Stimulated activated CD4-positive, alpha-beta T cell treated with anti-CD3 and anti-CD28 coated beads, Interleukin-15, amount 100 ng/mL, for 1 hour (primary cell): ENCODE measurements around the gene PPP1CA.
A peak's percentile ranks its signal among the peaks of the same experiment; 100 is the strongest.
"Not testable (repeated sequence)": the region's sequence is repeated elsewhere in the genome, so short reads cannot be mapped to it uniquely, and the experiment has no call there.

Experiments
- DNase-seq, 2 donors: peaks; one replicate each; pipeline ENCODE4 v3.0.0-alpha.2; 2020; ENCODE audit warnings: low read depth in 1 of 2, low spot score in 1 of 2

The PPP1CA gene

DNA sequence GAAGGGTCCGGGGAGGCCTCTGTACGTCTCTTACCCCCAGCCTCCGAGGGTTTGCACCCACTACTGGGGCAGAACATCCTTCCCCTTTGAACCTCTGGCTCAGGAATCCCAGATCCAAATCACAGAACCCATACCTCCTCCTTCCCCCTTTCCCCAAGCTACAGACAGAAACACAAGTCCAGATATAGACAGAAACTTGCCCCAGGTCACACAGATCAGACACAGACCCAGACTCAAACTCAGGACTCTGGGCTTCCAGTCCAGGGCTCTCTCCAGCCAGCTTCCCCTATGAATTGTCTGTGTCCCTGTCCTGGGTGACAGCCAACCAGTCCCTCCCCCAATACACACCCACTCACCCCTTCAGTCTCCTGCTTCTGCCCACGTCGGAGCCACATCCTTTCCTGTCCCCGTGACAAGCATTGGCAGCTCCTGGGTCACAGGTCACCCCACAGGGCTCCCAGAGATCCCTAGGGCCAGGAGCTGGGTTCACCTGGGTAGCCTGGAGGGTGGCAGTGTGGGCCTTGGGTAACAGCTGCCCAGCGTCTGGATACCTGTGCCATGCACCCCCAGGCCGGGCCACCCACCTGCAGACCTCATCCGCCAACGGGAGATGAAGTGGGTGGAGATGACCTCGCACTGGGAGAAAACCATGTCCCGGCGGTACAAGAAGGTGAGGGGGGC lies 3.0 kb upstream of the PPP1CA start:
- DNase-seq, result no peak

DNA sequence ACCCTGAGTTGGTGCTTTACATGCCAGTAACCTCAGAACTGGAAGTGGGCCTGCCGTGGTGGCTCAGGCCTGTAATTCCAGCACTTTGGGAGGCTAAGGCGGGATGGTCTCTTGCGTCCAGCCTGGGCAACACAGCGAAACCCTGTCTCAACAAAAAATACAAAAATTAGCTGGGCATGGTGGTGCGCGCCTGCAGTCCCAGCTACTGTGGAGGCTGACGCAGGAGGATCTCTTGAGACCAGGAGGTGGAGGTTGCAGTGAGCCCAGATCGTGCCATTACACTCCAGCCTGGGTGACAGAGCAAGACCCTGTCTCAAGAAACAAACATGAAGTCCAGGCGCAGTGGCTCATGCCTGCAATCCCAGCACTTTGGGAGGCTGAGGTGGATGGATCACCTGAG lies 1.4 kb upstream of the PPP1CA start:
- DNase-seq, result not testable (repeated sequence)

DNA sequence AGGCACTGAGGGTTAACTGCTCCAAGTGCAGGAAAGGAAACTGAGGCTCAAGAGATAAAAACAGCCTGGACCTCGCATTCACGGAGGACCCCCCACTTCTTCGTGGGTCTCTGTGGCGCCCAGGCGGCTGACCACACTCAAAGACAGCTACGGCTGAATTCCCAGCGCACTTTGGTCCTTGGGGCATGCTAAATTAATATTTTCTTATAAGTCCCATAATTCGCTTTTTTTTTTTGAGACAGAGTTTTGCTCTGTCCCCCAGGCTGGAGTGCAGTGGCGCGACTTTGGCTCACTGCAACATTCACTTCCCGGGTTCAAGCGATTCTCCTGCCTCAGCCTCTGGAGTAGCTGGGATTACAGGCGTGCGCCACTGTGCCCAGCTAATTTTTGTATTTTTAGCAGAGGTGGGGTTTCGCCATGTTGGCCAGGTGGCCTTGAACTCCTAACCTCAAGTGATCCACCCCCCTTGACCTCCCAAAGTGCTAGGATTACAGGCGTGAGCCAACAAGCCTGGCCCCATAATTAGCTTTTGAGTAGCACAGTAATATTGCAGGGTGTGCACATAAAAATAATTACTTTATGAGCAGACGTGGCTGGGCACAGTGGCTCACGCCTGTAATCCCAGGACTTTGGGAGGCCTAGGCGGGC lies 658 bp upstream of the PPP1CA start:
- not testable (repeated sequence) for DNase-seq

DNA sequence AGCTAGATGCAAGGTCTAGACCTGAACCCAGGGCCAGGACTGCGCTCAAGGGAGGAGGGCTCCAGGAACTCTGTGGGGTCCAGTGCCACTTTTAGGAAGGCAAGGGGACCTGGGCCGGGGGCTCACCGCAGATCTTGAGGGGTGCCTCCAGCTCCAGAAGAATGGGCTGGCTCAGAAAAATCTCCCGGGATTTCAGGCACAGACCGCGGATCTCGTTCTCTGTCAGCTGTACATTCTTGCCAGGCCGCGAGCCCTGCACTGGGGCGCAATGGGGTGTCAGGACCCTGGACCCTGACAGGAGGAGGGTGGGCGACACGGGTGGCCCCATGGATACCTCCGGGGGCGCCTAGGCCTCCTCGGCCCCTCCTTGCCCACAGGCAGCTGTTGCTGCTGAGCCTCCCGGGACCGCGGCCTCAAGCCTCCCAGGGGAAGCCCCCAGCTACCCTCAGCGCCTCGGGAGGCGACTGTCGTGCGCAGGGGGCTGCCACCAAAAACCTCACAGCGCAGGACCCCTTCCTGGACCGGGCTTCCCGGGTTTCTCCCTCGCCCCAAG lies 640 bp downstream of the PPP1CA start:
- DNase-seq, result no peak

DNA sequence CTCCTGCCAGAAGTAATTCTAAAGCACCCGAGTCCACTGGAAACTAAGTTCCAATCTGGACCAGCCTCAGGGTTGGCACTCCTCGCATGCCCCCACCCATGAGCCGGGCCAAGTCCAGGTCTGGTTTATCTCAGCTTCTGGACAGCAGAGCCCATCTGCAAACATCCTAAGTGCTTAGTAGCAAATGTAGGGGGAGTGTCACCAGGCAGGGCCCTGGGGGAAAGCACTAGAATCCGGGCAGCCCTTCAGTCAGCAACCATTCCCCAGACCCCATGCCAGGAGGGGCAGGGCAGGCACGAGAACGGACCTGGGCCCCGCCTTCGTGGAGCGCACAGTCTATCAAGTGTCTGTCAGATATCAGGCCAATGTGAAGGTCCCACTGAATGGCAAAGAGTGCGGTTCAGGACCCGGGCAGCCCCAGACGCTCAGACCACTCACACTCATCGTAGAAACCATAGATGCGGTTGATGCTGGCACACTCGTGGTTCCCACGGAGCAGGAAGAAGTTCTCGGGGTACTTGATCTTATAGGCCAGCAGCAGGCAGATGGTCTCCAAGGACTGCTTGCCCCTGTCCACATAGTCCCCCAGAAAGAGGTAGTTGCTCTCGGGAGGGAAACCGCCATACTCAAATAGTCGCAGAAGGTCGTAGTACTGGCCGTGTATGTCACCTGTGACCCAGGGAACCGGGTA lies 1.3 kb downstream of the PPP1CA start:
- DNase-seq, result no peak

DNA sequence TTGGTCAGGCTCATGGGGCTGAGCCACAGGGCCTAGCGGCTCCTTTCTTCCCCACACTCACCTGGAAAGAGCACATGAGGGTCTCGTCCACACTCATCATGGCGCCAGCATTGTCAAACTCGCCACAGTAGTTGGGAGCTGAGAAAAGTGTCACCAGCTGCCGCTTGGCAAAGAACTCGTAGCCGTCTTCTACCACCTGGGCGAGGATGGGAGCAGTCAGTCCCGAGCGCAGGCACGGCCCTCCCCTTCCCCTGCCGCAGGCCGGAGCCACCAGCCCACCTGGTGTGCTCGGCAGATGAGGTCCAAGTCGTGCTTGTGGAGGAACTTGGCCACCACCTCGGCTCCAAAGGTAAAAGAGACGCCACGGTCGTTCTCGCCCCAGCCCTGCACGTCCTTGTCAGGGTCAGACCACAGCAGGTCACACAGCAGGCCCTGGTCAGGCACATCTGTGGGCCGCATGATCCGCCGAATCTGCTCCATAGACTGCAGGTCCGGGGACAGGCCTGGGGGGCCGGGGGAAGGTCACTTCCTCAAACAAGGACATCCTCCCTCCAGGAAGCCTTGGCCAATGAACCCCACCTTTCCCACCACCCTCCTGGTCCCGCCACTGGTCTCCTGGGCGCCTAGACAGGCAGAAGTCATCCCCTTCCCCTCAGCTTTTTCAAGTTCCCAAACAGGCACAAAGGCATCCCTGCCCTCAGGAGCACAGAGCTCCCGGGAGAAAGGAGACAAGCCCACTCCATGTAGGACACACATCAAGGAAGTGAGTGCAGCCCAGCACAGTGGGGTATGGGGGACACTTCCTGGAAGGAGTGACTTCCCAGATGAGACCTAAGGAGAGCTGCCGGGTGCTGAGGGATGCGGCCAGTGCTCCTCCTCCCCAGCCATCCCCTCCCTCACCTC lies 2.7 kb downstream of the PPP1CA start:
- DNase-seq, result no peak

DNA sequence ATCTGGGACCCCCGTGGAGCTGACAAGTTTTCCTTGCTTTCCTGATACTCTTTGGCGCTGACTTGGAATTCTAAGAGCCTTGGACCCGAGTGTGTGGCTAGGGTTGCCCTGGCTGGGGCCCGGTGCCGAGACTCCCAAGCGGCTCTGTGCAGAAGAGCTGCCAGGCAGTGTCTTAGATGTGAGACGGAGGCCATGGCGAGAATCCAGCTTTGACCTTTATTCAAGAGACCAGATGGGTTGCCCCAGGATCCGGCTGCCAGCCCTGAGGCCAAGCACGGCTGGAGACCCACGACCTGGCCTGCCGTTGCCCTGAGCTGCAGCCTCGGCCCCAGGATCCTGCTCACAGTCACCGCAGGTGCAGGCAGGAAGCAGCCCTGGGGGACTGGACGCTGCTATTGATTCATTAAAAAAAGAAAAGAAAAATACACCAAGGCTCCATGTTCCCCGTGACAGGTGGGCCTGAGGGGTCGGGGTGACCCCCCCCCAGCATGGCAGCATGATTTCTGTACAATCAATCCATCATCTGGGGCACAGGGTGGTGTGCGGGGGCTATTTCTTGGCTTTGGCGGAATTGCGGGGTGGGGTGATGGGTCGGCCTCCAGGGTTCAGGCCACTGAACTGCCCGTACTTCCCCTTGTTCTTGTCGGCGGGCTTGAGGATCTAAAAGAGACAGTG lies 3.5 kb downstream of the PPP1CA start:
- DNase-seq, result no peak

DNA sequence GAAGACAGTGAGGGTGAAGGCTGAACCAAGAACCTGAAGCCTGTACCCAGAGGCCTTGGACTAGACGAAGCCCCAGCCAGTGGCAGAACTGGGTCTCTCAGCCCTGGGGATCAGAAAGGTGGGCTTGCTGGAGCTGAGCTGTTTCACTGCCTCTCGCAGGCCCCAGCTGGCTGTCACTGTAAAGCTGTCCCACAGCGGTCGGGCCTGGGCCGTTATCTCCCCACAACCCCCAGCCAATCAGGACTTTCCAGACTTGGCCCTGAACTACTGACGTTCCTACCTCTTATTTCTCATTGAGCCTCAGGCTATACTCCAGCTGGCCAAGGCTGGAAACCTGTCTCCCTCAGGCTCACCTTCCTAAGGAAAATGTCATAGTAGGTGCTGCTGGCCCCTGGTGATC lies 4.1 kb downstream of the PPP1CA start:
- DNase-seq, result no peak

DNA sequence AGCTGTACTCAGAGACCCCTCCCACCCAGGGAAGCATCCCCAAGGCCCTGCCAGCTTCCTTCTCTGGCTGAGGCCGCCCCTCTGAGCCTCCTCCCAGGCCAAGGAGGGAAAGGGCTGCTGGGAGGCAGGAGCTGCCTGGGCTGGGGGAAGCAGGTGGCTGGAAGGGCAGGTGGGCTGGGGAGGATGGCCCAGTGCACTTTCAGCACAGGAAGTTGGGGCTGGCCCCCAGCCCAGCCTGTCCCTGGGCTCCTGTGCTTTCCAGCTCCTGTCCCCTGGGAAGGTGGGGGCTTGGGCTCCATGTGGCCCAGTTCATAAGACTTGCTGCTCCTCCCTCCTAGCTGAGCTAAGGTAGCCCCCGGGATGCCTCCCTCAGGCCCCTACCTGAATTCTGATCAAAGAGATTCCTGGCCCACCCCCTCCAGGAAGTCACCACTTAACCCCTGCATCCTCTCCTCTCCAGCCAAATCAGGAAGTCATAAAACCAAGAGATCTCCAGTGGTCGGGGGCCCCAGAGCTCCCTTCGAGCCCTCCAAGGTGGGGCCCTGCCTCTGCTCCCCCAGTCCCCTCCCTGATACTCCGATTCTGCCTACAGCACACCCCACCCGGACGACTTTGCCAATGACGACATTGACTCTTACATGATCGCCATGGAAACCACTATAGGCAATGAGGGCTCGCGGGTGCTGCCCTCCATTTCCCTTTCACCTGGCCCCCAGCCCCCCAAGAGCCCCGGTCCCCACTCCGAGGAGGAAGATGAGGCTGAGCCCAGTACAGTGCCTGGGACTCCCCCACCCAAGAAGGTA lies 4.9 kb downstream of the PPP1CA start:
- DNase-seq, result no peak

DNA sequence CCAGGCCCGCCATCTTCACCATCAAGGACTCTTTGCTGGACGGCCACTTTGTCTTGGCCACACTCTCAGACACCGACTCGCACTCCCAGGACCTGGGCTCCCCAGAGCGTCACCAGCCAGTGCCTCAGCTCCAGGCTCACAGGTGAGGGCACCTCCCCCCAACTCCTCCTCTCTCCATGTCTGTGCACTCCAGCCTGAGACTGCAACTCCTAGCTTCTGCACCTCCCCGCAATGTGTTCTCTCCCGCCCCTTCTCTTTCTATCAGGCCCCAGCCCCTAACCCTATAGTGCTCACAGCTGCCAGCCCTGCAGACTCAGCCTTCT lies 5.4 kb downstream of the PPP1CA start:
- no peak for DNase-seq

DNA sequence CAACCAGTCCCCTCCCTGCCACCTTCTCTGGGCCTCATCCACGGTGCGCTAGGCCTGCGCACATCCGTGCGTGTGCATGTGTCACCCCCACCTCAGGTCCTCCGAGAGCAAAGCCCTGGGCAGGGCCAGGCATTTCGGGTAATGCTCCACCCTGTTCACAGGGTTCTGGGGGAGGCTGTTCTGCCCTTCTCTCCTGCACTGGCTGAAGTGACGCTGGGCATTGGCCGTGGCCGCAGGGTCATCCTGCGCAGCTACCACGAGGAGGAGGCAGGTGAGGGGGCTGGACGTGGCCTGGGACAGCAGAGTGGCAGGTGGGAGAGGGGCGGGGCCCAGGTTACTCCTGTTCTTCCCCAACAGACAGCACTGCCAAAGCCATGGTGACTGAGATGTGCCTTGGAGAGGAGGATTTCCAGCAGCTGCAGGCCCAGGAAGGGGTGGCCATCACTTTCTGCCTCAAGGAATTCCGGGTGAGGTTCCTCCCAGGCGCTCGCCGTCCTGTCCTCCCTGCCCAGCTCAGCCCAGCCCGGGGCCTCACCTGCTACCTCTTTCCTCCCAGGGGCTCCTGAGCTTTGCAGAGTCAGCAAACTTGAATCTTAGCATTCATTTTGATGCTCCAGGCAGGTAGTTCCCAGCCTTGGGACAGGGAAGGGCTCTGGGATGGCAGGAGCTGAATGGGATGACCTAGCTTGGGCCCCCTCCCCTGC lies 6.0 kb downstream of the PPP1CA start:
- no peak for DNase-seq

DNA sequence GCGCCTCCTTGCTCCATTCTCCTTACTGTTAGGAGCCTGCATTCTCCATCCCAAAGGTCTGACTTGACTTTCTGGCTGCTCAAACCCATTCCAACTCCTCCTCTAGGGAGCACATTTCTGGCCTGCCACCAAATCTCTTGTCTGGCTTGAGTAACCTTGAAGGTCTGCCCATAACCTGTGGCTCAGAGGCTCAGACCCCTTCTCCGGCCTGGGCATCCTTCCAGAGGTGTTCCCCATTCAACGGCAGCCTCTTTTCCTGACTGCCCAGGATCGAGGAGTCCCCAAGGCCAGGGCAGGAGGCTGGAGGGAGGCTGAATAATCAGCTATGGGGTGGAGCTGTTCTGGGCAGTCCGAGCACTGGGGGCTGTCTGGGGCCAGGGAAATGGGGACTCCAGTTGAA lies 7.7 kb downstream of the PPP1CA start:
- no peak for DNase-seq

DNA sequence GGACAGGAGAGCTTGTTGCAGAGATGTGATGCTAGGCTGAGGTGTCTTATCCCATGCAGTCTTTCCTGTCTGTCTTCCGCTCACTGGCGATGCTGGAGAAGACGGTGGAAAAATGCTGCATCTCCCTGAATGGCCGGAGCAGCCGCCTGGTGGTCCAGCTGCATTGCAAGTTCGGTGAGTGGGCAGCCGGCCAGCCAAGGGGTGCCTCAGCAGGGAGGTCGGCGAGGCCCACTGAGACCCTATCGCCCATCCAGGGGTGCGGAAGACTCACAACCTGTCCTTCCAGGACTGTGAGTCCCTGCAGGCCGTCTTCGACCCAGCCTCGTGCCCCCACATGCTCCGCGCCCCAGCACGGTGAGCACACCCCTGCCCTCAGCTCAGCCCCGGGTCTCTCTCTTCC lies 8.2 kb downstream of the PPP1CA start:
- DNase-seq, result no peak

DNA sequence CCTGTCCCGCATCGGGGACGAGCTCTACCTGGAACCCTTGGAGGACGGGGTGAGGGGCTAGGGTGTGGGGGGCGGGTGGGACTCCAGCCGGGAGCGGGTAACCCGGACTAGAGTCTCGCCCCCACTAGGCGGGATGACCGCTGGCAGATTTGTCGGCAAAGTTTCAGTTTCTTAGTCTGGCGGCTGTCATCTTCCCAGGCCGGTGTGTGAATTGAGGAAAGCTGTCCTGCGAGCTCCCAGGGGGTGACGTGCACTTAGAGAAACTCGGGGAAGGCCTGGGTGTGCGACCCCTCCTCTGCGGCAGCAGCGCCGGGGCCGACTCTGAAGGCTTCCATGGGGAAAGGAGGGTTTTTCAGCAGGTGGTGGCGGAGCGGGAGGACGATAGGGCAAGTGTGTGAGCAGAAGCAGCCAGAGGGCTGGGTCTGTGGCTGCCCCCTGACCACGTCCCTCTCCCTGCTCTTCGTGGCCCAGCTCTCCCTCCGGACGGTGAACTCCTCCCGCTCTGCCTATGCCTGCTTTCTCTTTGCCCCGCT lies 9.4 kb downstream of the PPP1CA start:
- DNase-seq, result no peak

DNA sequence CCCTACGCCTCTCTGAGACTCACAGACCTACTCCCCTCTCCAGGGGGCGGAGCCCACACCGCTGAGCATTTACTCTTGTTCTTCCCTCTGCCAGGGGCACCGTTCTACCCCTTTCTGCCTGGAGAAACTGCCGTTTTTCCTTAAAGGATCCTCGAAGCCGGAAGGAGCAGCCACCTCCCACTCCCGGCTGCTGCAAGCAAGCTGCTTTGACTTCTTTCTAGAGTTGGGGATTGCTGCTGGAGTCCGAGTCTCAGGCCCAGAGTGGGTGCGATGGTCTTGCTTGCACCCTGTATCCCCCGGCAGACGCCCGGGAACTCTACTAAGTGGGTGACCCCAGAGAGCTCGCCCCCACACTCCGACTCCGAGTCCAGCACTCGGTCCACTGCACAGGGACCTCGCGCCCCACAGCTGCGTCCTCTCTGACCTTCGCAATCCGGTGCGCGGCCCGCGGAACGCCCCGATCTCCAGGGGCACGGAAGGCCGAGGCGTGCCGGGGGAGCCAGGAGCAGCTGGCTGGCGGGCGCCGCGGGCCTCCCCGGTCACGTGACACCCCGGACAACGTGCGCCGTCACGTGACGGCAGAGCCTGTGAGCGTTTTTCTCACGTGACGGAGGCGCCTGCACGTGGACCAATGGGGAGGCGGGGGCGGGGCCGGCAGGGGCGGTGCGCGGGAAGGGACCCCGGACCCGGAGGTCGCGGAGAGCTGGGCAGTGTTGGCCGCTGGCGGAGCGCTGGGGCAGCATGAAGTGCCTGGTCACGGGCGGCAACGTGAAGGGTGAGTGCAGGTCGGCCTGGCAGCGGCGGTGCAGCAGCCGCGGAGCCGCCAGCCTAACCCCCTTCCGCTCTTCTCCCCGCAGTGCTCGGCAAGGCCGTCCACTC lies 10.1 kb downstream of the PPP1CA start, which contains the start of gene RAD9A:
Gene RAD9A (plus strand): TSS at position 683 of the 879 bp plus-strand sequence. CDS start 59 bp downstream, at position 742.
- peak; percentile 85 to 86 for DNase-seq

DNA sequence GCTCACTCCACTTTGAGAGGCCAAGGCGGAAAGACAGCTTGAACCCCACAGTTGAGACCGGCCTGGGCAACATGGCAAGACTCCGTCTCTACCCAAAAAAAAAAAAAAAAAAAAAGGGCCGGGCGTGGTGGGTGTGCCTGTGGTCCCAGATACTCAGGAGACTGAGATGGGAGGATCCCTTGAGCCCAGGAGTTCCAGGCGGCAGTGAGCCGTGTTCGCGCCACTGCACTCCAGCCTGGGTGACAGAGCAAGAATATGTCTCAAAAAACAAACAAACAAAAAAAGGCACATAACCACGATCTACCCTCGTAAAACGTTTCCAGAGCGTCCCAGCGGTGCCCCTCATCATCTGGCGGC lies 10.7 kb downstream of the PPP1CA start:
- DNase-seq, result no peak

DNA sequence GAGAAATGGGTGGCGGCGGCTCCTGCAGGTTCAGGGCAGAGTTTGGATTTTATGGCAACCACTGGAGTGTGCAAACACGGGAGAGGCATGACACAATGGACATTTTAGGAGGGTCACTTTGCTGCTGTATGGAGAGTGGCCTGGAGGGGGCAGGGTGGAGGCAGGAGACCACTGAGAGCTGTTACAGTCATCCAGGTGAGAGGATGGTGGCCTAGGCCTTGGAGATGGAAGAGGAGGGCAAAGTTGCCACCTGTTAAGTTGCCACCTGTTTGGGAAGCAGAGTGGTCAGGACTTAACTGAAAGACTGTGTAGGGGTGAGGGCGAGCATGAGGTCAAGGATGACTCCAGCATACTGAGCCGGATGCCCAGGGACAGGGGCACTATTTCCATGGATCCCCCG lies 12.2 kb downstream of the PPP1CA start:
- DNase-seq, result no peak

DNA sequence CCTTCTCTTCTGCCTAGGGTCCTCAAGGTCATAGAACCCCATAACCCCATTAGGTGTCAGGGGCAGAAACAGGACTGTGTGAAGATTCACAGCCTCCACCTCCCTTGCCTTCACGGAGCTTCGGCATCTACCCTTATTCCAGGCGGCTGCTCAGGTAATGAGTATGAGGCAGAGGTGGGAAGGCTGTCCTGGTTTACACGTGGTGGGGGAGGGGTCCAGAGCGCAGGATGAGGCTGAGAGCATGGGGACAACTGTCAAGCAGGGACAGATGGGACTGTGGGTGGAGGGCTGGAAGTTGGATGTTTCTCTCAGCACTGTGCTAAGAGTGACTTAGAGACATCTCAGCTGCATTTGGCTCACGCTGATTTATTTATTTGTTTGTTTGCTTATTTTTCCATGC lies 14.1 kb downstream of the PPP1CA start:
- no peak for DNase-seq
